Fibroblast of pulmonary artery (primary cell): ENCODE results near the gene PTGIR.
A peak's percentile ranks its signal among the peaks of the same experiment; 100 is the strongest.
"Not testable (repeated sequence)": the region's sequence is repeated elsewhere in the genome, so short reads cannot be mapped to it uniquely, and the experiment has no call there.

Source experiments
- DNase-seq: peaks from one replicate; pipeline ENCODE4 v3.0.0-alpha.2; 2010; ENCODE audit warnings: low read depth
- H3K4me3 ChIP-seq: replicated peaks from 2 replicates; pipeline ENCODE4 v1.5.1; 2011; ENCODE audit warnings: low read depth, mild to moderate bottlenecking, control low read depth, low read length, moderate library complexity
- TF ChIP-seq, protein P1 (sequence below): IDR thresholded peaks from 2 replicates; pipeline ENCODE4 v1.5.1; 2011; ENCODE audit warnings: mild to moderate bottlenecking, control low read depth, low read length, inconsistent platforms; ENCODE audit errors: missing control alignments

PTGIR gene

DNA sequence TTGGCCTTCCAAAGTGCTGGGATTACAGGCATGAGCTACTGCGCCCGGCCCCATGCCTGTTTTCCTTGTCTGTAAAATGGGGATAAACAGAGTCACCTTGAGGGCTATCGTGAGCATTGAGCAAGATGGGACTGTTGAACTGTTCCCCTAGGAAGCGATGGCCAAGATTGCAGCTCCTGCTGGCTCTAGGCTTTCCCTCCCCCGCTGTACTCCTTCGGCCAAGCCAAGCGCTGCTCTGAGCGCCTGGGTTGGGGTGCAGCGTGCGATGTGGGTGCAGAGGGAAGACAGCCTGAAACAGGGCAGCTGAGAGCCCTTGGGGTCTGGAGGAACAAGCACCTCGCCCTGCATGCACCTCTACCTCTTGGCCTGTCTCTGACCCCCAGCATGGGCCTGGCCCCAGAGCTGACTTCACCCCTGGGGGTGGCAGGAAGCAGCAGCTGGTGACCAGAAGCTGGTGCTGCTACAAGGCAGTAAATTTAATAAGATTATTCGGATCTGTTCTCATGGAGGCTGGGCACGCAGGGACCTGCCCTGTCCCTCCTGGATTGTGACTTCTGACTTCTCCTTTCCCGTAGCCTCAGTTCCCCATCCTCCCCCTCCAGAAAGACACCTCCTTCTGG, 5.8 kb upstream of the PTGIR start:
- no peak for DNase-seq
- TF ChIP-seq, protein P1, sequence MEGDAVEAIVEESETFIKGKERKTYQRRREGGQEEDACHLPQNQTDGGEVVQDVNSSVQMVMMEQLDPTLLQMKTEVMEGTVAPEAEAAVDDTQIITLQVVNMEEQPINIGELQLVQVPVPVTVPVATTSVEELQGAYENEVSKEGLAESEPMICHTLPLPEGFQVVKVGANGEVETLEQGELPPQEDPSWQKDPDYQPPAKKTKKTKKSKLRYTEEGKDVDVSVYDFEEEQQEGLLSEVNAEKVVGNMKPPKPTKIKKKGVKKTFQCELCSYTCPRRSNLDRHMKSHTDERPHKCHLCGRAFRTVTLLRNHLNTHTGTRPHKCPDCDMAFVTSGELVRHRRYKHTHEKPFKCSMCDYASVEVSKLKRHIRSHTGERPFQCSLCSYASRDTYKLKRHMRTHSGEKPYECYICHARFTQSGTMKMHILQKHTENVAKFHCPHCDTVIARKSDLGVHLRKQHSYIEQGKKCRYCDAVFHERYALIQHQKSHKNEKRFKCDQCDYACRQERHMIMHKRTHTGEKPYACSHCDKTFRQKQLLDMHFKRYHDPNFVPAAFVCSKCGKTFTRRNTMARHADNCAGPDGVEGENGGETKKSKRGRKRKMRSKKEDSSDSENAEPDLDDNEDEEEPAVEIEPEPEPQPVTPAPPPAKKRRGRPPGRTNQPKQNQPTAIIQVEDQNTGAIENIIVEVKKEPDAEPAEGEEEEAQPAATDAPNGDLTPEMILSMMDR = no peak
- no peak overlapping the region for H3K4me3 ChIP-seq

DNA sequence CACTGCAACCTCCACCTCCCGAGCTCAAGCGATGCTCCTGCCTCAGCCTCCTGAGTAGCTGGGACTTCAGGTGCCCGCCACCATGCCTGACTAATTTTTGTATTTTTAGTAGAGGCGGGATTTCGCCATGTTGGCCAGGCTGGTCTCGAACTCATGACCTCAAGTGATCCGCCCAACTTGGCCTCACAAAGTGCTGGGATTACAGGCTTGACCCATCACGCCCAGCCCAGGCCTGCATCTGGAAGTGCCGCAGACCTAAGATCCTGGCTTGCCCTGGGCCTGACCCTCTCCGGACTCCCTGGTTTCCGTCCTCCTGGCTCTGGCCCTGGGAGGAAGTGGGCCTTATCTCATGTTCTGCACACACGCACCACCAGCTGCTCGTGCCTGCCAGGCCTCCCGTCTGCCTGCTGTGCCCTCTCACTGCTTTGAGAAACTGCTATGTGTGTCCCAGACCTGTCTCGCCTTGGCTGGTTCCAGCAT, 4.7 kb upstream of the PTGIR start:
- no peak overlapping the region for H3K4me3 ChIP-seq
- DNase-seq = peak; percentile 66
- TF ChIP-seq, protein P1 = no peak

DNA sequence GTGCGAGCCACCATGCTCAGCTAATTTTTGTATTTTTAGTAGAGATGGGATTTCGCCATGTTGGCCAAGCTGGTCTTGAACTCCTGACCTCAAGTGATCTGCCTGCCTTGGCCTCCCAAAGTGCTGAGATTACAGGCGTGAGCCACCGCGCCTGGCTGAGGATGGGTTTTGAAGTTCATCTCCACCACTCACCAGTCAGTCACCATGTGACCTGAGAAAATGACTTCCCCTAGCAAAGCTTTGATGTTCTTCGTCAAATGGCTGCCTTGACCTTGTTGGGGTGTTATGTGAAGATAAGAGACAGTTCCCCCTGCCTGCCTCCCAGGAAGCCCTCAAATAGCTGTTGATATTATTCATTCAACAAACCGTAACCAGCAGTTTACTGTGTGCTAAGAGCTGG, 4.1 kb upstream of the PTGIR start:
- H3K4me3 ChIP-seq, DNase-seq: not testable (repeated sequence)

DNA sequence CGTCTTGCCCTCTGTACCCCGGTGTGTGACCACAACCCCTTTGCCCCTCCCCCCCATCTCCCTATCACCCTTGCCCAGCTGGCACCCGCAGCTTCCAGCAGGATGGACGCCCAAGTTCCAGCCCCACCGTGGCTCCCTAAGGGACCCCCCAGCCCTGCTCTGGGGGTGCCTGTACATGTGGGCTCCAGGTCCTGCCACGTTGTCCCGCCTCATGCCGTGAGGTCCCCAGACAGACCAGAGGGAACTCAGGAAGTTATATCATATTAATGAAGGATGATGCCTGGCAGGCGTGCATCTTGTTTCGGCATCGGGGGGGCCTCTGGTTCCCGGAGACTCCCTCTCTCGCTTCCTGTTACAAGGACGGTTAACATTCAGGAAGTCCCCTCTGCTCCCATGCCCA, 1.6 kb upstream of the PTGIR start:
- H3K4me3 ChIP-seq = no peak overlapping the region
- no peak for DNase-seq
- TF ChIP-seq, protein P1 = no peak

DNA sequence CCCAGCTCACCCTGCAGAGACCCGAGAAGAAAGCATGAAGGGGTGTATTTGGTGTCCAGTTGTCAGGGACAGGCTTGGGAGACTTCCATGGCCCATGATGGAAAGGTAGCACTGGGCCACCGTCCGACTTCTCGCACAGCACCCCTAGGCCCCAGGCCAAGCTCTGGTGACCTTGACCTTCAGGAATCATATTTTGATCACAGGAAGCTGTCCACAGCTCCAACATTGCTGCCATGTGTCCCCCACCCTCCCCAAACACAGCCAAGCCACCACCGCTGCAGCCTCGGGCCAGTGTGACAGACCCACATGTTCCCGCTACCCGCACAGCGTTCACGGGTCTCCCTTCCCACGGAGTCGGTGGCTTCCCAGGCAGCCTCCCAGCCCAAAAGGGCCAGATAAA, 842 bp upstream of the PTGIR start:
- DNase-seq = no peak
- H3K4me3 ChIP-seq = no peak overlapping the region
- TF ChIP-seq, protein P1 = no peak

DNA sequence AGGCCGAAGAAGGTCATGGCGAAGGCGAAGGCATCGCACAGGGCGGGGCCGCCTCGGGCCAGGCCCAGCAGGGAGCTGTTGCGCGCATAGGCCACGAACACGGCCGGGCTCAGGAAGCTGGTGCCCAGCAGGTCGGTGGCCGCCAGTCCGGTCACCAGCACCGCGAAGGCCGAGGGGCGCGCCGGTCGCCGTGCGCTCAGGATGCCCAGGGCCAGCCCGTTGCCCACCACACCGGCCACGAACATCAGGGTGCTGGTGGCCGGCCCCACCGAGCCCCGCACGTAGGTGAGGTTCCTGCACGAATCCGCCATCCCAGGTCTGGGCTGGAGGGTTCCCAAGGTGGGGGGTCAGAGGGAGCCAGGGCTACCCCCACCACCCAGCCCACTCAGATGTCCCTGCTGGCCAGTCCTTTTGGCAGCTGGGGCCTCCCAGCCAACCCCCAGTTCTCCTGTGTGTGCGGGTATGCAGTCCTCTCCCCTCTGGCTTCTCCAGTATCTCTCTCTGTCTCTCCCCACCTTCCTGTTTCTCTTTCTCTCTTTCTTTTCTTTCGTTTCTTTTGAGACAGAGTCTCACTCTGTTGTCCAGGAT, 880 bp downstream of the PTGIR start:
- no peak for DNase-seq
- TF ChIP-seq, protein P1 = no peak
- H3K4me3 ChIP-seq = peak overlapping the region; percentile 63

DNA sequence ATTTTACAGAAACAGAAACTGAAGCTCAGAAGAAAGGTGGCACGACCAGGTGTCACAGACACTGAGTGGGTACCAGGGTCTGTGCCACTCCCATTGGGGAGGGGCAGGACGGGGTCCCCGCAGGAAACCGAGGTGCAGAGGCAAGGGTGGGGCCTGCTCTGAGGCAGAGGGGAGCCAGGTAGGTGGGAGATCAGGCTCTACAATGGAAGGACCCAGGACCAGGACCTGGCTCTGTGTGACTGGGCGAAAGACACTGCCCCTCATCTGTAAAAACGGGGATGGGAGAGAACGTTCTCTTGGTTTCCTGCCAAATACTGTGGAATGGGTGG, 2.8 kb downstream of the PTGIR start:
- peak overlapping the region; percentile 63 for H3K4me3 ChIP-seq
- DNase-seq = no peak
- TF ChIP-seq, protein P1 = no peak
